H1 (cell line): ENCODE measurements around the gene TEKT3. TPM values are rescaled to one million over a fixed set of nuclear protein-coding genes. Genes with fewer than 3 reads are reported as not detected.

Experiments used
- CTCF ChIA-PET: fragments of 300-600 bp; sonication (Branson Sonifier 250); formaldehyde crosslinking; loops from one replicate; lab custom pipeline; 2021; ENCODE audit not compliant: partially characterized antibody; lab: Charles Lee
- POLR2A ChIA-PET: fragments of 300-600 bp; sonication (Branson Sonifier 250); formaldehyde crosslinking; loops from one replicate; lab custom pipeline; 2021; ENCODE audit warnings: inconsistent platforms; ENCODE audit not compliant: partially characterized antibody; lab: Charles Lee
- DNase-seq, 2 experiments: peaks; one replicate each; pipeline versions ENCODE4 v3.0.0 to v3.0.0-alpha.2; 2010 to 2022; ENCODE audit warnings: low spot score in 2 of 2, low read depth in 1 of 2, mixed read lengths in 1 of 2
- FAIRE-seq: peaks from 2 replicates; lab custom pipeline; 2011; peaks lifted over from hg19 to GRCh38; lab: Jason Lieb, UNC
- H2AFZ ChIP-seq: 2 replicates; pipeline ENCODE4 v1.8.1; 2012; ENCODE audit warnings: low read length, inconsistent platforms
- H2AK5ac ChIP-seq: 2 replicates; pipeline ENCODE4 v1.6.1; 2013; ENCODE audit warnings: low read depth, low read length
- H2BK120ac ChIP-seq: replicated peaks from 2 replicates; pipeline ENCODE3; 2013; ENCODE audit warnings: low read depth, low read length, inconsistent platforms
- H2BK12ac ChIP-seq: 2 replicates; pipeline ENCODE4 v1.6.1; 2013; ENCODE audit warnings: low read depth, low read length
- H2BK15ac ChIP-seq: 2 replicates; pipeline ENCODE4 v1.6.1; 2013; ENCODE audit warnings: low read length
- H2BK20ac ChIP-seq: 2 replicates; pipeline ENCODE4 v1.6.1; 2013; ENCODE audit warnings: low read length
- H2BK5ac ChIP-seq: 2 replicates; pipeline ENCODE4 v1.6.1; 2013; ENCODE audit warnings: low read depth, low read length
- H3K14ac ChIP-seq: 2 replicates; pipeline ENCODE4 v1.6.1; 2013; ENCODE audit warnings: inconsistent platforms; ENCODE audit not compliant: insufficient read length
- H3K18ac ChIP-seq: 2 replicates; pipeline ENCODE4 v1.6.1; 2013; ENCODE audit warnings: low read length; ENCODE audit errors: extremely low read depth
- H3K23ac ChIP-seq: 2 replicates; pipeline ENCODE4 v1.6.1; 2013; ENCODE audit warnings: inconsistent platforms; ENCODE audit not compliant: insufficient read length
- H3K23me2 ChIP-seq: 2 replicates; pipeline ENCODE4 v1.6.1; 2013; ENCODE audit warnings: low read depth, low read length
- H3K27ac ChIP-seq: 2 replicates; pipeline ENCODE4 v1.6.1; 2011; ENCODE audit warnings: low read depth, low read length, inconsistent platforms
- H3K27me3 ChIP-seq, 4 experiments: replicated peaks in 1 of 4; 1 replicate in 1 of 4; 2 replicates in 3 of 4; pipeline versions ENCODE4 v1.6.1 to v1.8.1; 2011 to 2013; ENCODE audit warnings: low read length in 3 of 4, mild to moderate bottlenecking in 3 of 4, inconsistent platforms in 2 of 4, mixed read lengths in 2 of 4, moderate library complexity in 1 of 4; ENCODE audit not compliant: control insufficient read depth in 3 of 4, insufficient read depth in 3 of 4; ENCODE audit errors: extremely low read depth in 1 of 4
- H3K36me3 ChIP-seq, 4 experiments: 2 replicates each; pipeline versions ENCODE4 v1.6.1 to v1.8.1; 2011 to 2013; ENCODE audit warnings: mild to moderate bottlenecking in 4 of 4, low read length in 3 of 4, moderate library complexity in 2 of 4, control low read depth in 1 of 4, inconsistent platforms in 1 of 4; ENCODE audit not compliant: insufficient read depth in 4 of 4, control insufficient read depth in 2 of 4
- H3K4ac ChIP-seq: replicated peaks from 2 replicates; pipeline ENCODE3; 2013; ENCODE audit warnings: low read length, low read depth, mixed read lengths, inconsistent platforms; ENCODE audit not compliant: insufficient read length
- H3K4me1 ChIP-seq, 4 experiments: replicated peaks in 1 of 4; 1 replicate in 1 of 4; 2 replicates in 3 of 4; pipeline versions ENCODE4 v1.6.1 to v1.8.1; 2011 to 2013; ENCODE audit warnings: low read length in 3 of 4, inconsistent platforms in 2 of 4, mixed read lengths in 1 of 4; ENCODE audit not compliant: insufficient read depth in 4 of 4, control insufficient read depth in 3 of 4
- H3K4me2 ChIP-seq, 2 experiments: 2 replicates each; pipeline versions ENCODE4 v1.6.1 to v1.8.1; 2011 to 2013; ENCODE audit warnings: low read depth in 2 of 2, low read length in 2 of 2, control low read depth in 1 of 2, inconsistent platforms in 1 of 2, mild to moderate bottlenecking in 1 of 2; ENCODE audit not compliant: insufficient read depth in 1 of 2
- H3K4me3 ChIP-seq, 4 experiments: fragments of 200-600, 300-600 bp in 1 of 4; sonication (generic), shearing (Covaris generic), sonication (Bioruptor Twin) in 1 of 4; 2 replicates each; pipeline versions ENCODE4 v1.5.1 to v1.8.1; 2011 to 2016; ENCODE audit warnings: low read length in 4 of 4, low read depth in 3 of 4, control low read depth in 2 of 4, inconsistent platforms in 2 of 4, mild to moderate bottlenecking in 2 of 4, mixed read lengths in 1 of 4, moderate library complexity in 1 of 4; ENCODE audit not compliant: insufficient read depth in 2 of 4; ENCODE audit errors: extremely low read depth in 1 of 4
- H3K56ac ChIP-seq: replicated peaks from 2 replicates; pipeline ENCODE3; 2013; ENCODE audit warnings: low read depth, mild to moderate bottlenecking, mixed read lengths, low read length, inconsistent platforms; ENCODE audit not compliant: insufficient read length
- H3K79me1 ChIP-seq: 2 replicates; pipeline ENCODE4 v1.6.1; 2013; ENCODE audit warnings: low read depth, low read length, control low read depth
- H3K79me2 ChIP-seq, 2 experiments: 2 replicates each; pipeline versions ENCODE4 v1.6.1 to v1.8.1; 2012 to 2013; ENCODE audit warnings: low read length in 2 of 2, mild to moderate bottlenecking in 2 of 2, inconsistent platforms in 1 of 2; ENCODE audit not compliant: insufficient read depth in 2 of 2, control insufficient read depth in 1 of 2
- H3K9ac ChIP-seq, 4 experiments: replicated peaks in 1 of 4; 1 replicate in 1 of 4; 2 replicates in 3 of 4; pipeline versions ENCODE4 v1.6.1 to v1.8.1; 2011 to 2013; ENCODE audit warnings: low read depth in 3 of 4, low read length in 3 of 4, control low read depth in 2 of 4, mild to moderate bottlenecking in 2 of 4, moderate library complexity in 2 of 4, inconsistent platforms in 1 of 4; ENCODE audit errors: extremely low read depth in 1 of 4
- H3K9me3 ChIP-seq, 2 experiments: 2 replicates each; pipeline versions ENCODE4 v1.6.1 to v1.8.1; 2012 to 2013; ENCODE audit warnings: mild to moderate bottlenecking in 2 of 2, moderate library complexity in 2 of 2, control low read depth in 1 of 2, inconsistent platforms in 1 of 2, low read depth in 1 of 2, low read length in 1 of 2, mixed read lengths in 1 of 2; ENCODE audit not compliant: insufficient read depth in 2 of 2
- H4K20me1 ChIP-seq, 2 experiments: replicated peaks in 1 of 2; 2 replicates each; pipeline versions ENCODE3 to v1.8.1; 2011 to 2013; ENCODE audit warnings: inconsistent platforms in 2 of 2, low read length in 2 of 2, mild to moderate bottlenecking in 1 of 2; ENCODE audit not compliant: insufficient read depth in 2 of 2, control insufficient read depth in 1 of 2
- H4K5ac ChIP-seq: 2 replicates; pipeline ENCODE4 v1.6.1; 2013; ENCODE audit warnings: low read length, low read depth, mixed read lengths, inconsistent platforms; ENCODE audit not compliant: insufficient read length
- H4K8ac ChIP-seq: 2 replicates; pipeline ENCODE4 v1.8.0; 2013; ENCODE audit warnings: mild to moderate bottlenecking, moderate library complexity, low read length, inconsistent platforms; ENCODE audit not compliant: insufficient read depth; ENCODE audit errors: extremely low read depth
- H4K91ac ChIP-seq: replicated peaks from 2 replicates; pipeline ENCODE3; 2013; ENCODE audit warnings: low read length, mixed read lengths, inconsistent platforms; ENCODE audit not compliant: insufficient read length
- BCL11A ChIP-seq, 2 experiments: IDR thresholded peaks; one replicate each; pipeline ENCODE4 v1.6.1; 2011; ENCODE audit warnings: low read depth in 2 of 2, low read length in 2 of 2, mild to moderate bottlenecking in 2 of 2
- RFX5 ChIP-seq: IDR thresholded peaks from 2 replicates; pipeline ENCODE4 v1.6.1; 2011; ENCODE audit warnings: low read depth, low read length, improper control_type of control experiment, borderline replicate concordance
- RNF2 ChIP-seq: fragments of 200-900, 300-1000 bp; sonication (generic); IDR thresholded peaks from 2 replicates; pipeline ENCODE4 v1.7.1; 2016; ENCODE audit warnings: borderline replicate concordance, low read depth, mild to moderate bottlenecking, antibody characterized with exemption, low read length; ENCODE audit not compliant: poor library complexity, severe bottlenecking; ENCODE audit errors: missing control alignments
- TEAD4 ChIP-seq: IDR thresholded peaks from 2 replicates; pipeline ENCODE4 v1.6.1; 2012; ENCODE audit warnings: low read depth, low read length, inconsistent platforms, mixed read lengths
- WGBS, 2 experiments: shearing (Covaris generic) in 1 of 2; methylation state at CpG; one replicate each; pipeline versions ENCODE4 v1.1.6 to v1.1.7; 2013 to 2015; ENCODE audit warnings: low lambda C conversion rate in 2 of 2, mixed read lengths in 2 of 2, inconsistent platforms in 1 of 2, low coverage in 1 of 2, missing lambda C conversion rate in 1 of 2; ENCODE audit not compliant: insufficient replicate concordance in 2 of 2, insufficient coverage in 1 of 2, insufficient read length in 1 of 2; ENCODE audit errors: extremely low coverage in 1 of 2, missing lambda C conversion rate in 1 of 2; 5-methylcytosine and 5-hydroxymethylcytosine counted together
- polyA plus RNA-seq, 7 experiments: library from polyadenylated mRNA; depleted of rRNA in 3 of 7; stranded (reverse) in 5 of 7; unstranded in 2 of 7; fragments of >200 nt in 5 of 7; fragments of 200-250 nt in 2 of 7; gene quantifications; 1 replicate in 5 of 7; 2 replicates in 1 of 7; 4 replicates in 1 of 7; pipeline versions ENCODE4 v1.2.1 to v1.2.3, GENCODE V29; 2011 to 2013; ENCODE audit warnings: missing spikeins in 2 of 7, mixed read lengths in 2 of 7
- total RNA-seq: library from RNA; stranded (reverse); fragmentation: NEBNext Ultra II Directional; extraction: Animal tissue kit (Norgen Biotek cat#: 25700); gene quantifications from 2 replicates; pipeline ENCODE4 v1.2.1, GENCODE V29; 2021

The TEKT3 gene
- total and polyA plus RNA-seq, 2 of the 8 experiments (the other 6 are each of a cell fraction or from before 2014, with no cell fraction given): 2.2 to 2.9 TPM

- Histone ChIP-seq H3K23me2 (no peaks in the 10 kb centered on the region; the same call in 1 of the 2 replicates), H3K4me2 (no peak overlapping the region), H2AK5ac (no peak overlapping the region), H3K27ac (no peak overlapping the region), H4K8ac (no peak overlapping the region), H4K5ac (no peak overlapping the region), H3K18ac (no peak overlapping the region), H2BK20ac (no peak overlapping the region), H3K14ac (no peak overlapping the region), H3K79me2 (no peaks in the 10 kb centered on the region), H2BK12ac (no peak overlapping the region), H2BK120ac (no peak overlapping the region), H3K9me3 (no peaks in the 10 kb centered on the region), H4K91ac (no peak overlapping the region), H3K4me3 (no peak overlapping the region), H3K4ac (no peak overlapping the region), H2BK5ac (no peak overlapping the region), H2BK15ac (no peak overlapping the region), H3K23ac (no peak overlapping the region), H3K27me3 (no peaks in the 10 kb centered on the region), H3K79me1 (no peaks in the 10 kb centered on the region), H4K20me1 (no peaks in the 10 kb centered on the region), H3K4me1 (no peaks in the 10 kb centered on the region), H3K36me3 (no peaks in the 10 kb centered on the region), H2AFZ (no peak overlapping the region), H3K56ac (no peak overlapping the region), H3K9ac (no peak overlapping the region)
- DNase-seq (no peak), FAIRE-seq (no peak)
- WGBS, 2 experiments: 90% methylated on average over 6 of the region's 6 CpGs; no CpG with 5 or more reads in 1 of the 2 experiments
- TF ChIP-seq RNF2: no peak
- no peak for TF ChIP-seq RFX5
- TF ChIP-seq TEAD4: no peak
- no peak for TF ChIP-seq BCL11A (IDR thresholded peaks at IDR 0.05; ENCODE audit: low read depth in 2 of 2, low read length in 2 of 2)
- ChIA-PET CTCF (interaction anchor here (1.5 kb wide), 1 partner anchor 219 kb away, joined by 4 read pairs; no protein-coding TSS in a partner anchor), POLR2A (no interaction called here)
Observed at GRCh38 chr17:15284107-15284506, 57.3 kb downstream of the TEKT3 start.
